HepG2 (cell line): Measurements from ENCODE around the gene PCSK5.

Experiments used
- ETS1 ChIP-seq: sonication (generic); formaldehyde crosslinking; IDR thresholded peaks from 2 replicates; pipeline ENCODE4 v1.4.0; 2020; ENCODE audit warnings: missing genetic modification reagents
- POLR2A ChIP-seq, 2 experiments: IDR thresholded peaks; 2 replicates each; pipeline ENCODE4 v1.6.1; 2011; ENCODE audit warnings: low read depth in 2 of 2, low read length in 2 of 2, mild to moderate bottlenecking in 1 of 2, moderate library complexity in 1 of 2; ENCODE audit not compliant: insufficient read depth in 1 of 2
- YY1 ChIP-seq: IDR thresholded peaks from 2 replicates; pipeline ENCODE4 v1.6.1; 2011; ENCODE audit warnings: low read length, low read depth, moderate library complexity, mild to moderate bottlenecking; ENCODE audit not compliant: insufficient read depth, insufficient replicate concordance
- ZNF24 ChIP-seq: fragments of 450-650 bp; IDR thresholded peaks from 2 replicates; pipeline ENCODE4 v1.6.1; 2017; ENCODE audit warnings: antibody characterized with exemption, mild to moderate bottlenecking
- ZNF292 ChIP-seq: sonication (generic); formaldehyde crosslinking; IDR thresholded peaks from 2 replicates; pipeline ENCODE4 v1.8.1; 2022; ENCODE audit warnings: mild to moderate bottlenecking, low read depth, missing genetic modification reagents, borderline replicate concordance
- ZNF614 ChIP-seq: IDR thresholded peaks from 2 replicates; pipeline ENCODE4 v1.6.1; 2018; ENCODE audit warnings: missing biosample characterization, missing genetic modification reagents, inconsistent platforms, borderline replicate concordance

- TF ChIP-seq ETS1 (no peak), POLR2A (IDR thresholded peaks at IDR 0.05; ENCODE audit: insufficient read depth in 1 of 2, low read depth in 2 of 2, low read length in 2 of 2) (no peak), ZNF614 (CRISPR knock-in tag) (no peak; the same call in 1 of the 2 replicates), ZNF24 (no peak), ZNF292 (CRISPR knock-in tag) (no peak), YY1 (no peak)
Measured at GRCh38 chr9:75890472-75891276, at the start of gene PCSK5.
